Measurements from ENCODE around the gene SMPX.

Gene SMPX

GRCh38 chrX:21738950-21739287 is 19.0 kb downstream of the SMPX start:
- TF ChIP-seq EZH2phosphoT487 (IDR thresholded peaks at IDR 0.05; ENCODE audit: borderline replicate concordance, low read length) = no peak
- TF ChIP-seq, protein P1, sequence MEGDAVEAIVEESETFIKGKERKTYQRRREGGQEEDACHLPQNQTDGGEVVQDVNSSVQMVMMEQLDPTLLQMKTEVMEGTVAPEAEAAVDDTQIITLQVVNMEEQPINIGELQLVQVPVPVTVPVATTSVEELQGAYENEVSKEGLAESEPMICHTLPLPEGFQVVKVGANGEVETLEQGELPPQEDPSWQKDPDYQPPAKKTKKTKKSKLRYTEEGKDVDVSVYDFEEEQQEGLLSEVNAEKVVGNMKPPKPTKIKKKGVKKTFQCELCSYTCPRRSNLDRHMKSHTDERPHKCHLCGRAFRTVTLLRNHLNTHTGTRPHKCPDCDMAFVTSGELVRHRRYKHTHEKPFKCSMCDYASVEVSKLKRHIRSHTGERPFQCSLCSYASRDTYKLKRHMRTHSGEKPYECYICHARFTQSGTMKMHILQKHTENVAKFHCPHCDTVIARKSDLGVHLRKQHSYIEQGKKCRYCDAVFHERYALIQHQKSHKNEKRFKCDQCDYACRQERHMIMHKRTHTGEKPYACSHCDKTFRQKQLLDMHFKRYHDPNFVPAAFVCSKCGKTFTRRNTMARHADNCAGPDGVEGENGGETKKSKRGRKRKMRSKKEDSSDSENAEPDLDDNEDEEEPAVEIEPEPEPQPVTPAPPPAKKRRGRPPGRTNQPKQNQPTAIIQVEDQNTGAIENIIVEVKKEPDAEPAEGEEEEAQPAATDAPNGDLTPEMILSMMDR (IDR thresholded peaks at IDR 0.05; ENCODE audit: low read depth, low read length, poor library complexity, severe bottlenecking) = no peak
- Histone ChIP-seq H3K36me3 (ENCODE audit: control insufficient read depth, low read length) (no peaks in the 10 kb centered on the region), H3K4me1 (ENCODE audit: control insufficient read depth, low read length) (no peaks in the 10 kb centered on the region), H3K9me2 (replicated peaks; ENCODE audit: control insufficient read depth, low read length) (no peaks in the 10 kb centered on the region), H3K27ac (ENCODE audit: low read depth, low read length) (no peak overlapping the region), H4K20me1 (ENCODE audit: control insufficient read depth, insufficient read depth, low read depth, low read length) (no peaks in the 10 kb centered on the region), H3K9me3 (ENCODE audit: control insufficient read depth, insufficient read depth, low read length) (no peaks in the 10 kb centered on the region), H3K4me2 (ENCODE audit: low read length) (no peak overlapping the region), H3K27me3 (ENCODE audit: control insufficient read depth, low read length) (no peaks in the 10 kb centered on the region), H3F3A (ENCODE audit: control insufficient read depth, insufficient read depth) (no peaks in the 10 kb centered on the region), H3K4me3 (ENCODE audit: low read length) (no peak overlapping the region), H3K79me2 (ENCODE audit: control insufficient read depth, low read length) (no peaks in the 10 kb centered on the region)

DNA sequence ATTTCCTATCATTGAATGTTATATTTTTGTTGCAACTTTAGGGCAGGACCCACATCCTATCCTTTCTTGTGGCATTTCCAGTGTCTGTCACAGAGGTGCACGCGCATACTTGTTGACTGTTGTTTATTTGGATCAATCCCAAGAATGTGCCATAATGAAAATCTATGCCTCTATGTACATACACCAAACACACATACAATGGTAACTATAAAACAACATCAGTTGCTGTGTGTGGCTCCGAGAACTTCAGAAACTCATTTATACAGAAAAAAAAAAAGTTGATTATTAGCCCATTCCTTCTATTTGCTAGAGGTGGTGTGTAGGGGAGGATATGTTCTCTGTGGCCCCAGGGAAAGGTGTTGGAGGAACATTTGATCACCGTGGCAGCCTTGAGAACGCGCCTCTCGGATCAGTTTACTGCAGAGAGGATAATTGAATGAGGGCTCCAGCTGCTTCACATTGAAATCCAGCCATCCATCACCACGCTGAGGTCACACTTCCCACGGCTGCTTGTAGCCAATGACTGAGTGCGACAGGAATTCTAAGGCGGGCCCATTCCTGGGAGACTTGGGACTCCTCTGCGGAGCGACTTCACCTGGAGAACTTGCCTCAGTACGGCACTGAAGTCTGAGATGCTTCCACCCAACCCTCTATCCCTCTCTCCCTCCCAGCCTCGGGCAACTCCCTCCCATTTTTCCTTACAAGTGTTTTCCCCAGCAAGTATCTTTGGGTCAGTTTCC is 19.5 kb downstream of the SMPX start:
- H3K4me3 ChIP-seq (ENCODE audit: low read length) = no peak overlapping the region
- H3K79me2 ChIP-seq (ENCODE audit: control insufficient read depth, low read length) = no peaks in the 10 kb centered on the region
- H4K20me1 ChIP-seq (ENCODE audit: control insufficient read depth, insufficient read depth, low read depth, low read length) = no peaks in the 10 kb centered on the region
- no peaks in the 10 kb centered on the region for H3K27me3 ChIP-seq (ENCODE audit: control insufficient read depth, low read length)
- H3K9me3 ChIP-seq (ENCODE audit: control insufficient read depth, insufficient read depth, low read length) = no peaks in the 10 kb centered on the region
- H3K4me2 ChIP-seq (ENCODE audit: low read length) = no peak overlapping the region
- no peak overlapping the region for H3K27ac ChIP-seq (ENCODE audit: low read depth, low read length)
- H3F3A ChIP-seq (ENCODE audit: control insufficient read depth, insufficient read depth) = no peaks in the 10 kb centered on the region
- H3K36me3 ChIP-seq (ENCODE audit: control insufficient read depth, low read length) = no peaks in the 10 kb centered on the region
- no peak for TF ChIP-seq EZH2phosphoT487 (IDR thresholded peaks at IDR 0.05; ENCODE audit: borderline replicate concordance, low read length)
- TF ChIP-seq, protein P1 (IDR thresholded peaks at IDR 0.05; ENCODE audit: low read depth, low read length, poor library complexity, severe bottlenecking) = no peak
- no peaks in the 10 kb centered on the region for H3K4me1 ChIP-seq (ENCODE audit: control insufficient read depth, low read length)
- no peaks in the 10 kb centered on the region for H3K9me2 ChIP-seq (replicated peaks; ENCODE audit: control insufficient read depth, low read length)

- H3K9me2 ChIP-seq (replicated peaks; ENCODE audit: control insufficient read depth, low read length) = no peaks in the 10 kb centered on the region
- no peaks in the 10 kb centered on the region for H3K4me1 ChIP-seq (ENCODE audit: control insufficient read depth, low read length)
- H3K4me3 ChIP-seq (ENCODE audit: low read length) = no peak overlapping the region
- H3K27ac ChIP-seq (ENCODE audit: low read depth, low read length) = no peak overlapping the region
- no peaks in the 10 kb centered on the region for H3K36me3 ChIP-seq (ENCODE audit: control insufficient read depth, low read length)
- no peak overlapping the region for H3K4me2 ChIP-seq (ENCODE audit: low read length)
- TF ChIP-seq, protein P1 (IDR thresholded peaks at IDR 0.05; ENCODE audit: low read depth, low read length, poor library complexity, severe bottlenecking) = no peak
- TF ChIP-seq EZH2phosphoT487 (IDR thresholded peaks at IDR 0.05; ENCODE audit: borderline replicate concordance, low read length) = no peak
- H4K20me1 ChIP-seq (ENCODE audit: control insufficient read depth, insufficient read depth, low read depth, low read length) = no peaks in the 10 kb centered on the region
- H3F3A ChIP-seq (ENCODE audit: control insufficient read depth, insufficient read depth) = no peaks in the 10 kb centered on the region
- H3K9me3 ChIP-seq (ENCODE audit: control insufficient read depth, insufficient read depth, low read length) = no peaks in the 10 kb centered on the region
- H3K27me3 ChIP-seq (ENCODE audit: control insufficient read depth, low read length) = no peaks in the 10 kb centered on the region
- no peaks in the 10 kb centered on the region for H3K79me2 ChIP-seq (ENCODE audit: control insufficient read depth, low read length)
Measured at GRCh38 chrX:21735768-21736127, 22.2 kb downstream of the SMPX start.
